ENCODE results near the gene TMEM255A. TPM values are rescaled to one million over a fixed set of nuclear protein-coding genes. Genes with fewer than 3 reads are reported as not detected.

Gene TMEM255A
- total and polyA plus RNA-seq, 2 experiments from 2014 or later = 0.21 to 0.28 TPM

DNA sequence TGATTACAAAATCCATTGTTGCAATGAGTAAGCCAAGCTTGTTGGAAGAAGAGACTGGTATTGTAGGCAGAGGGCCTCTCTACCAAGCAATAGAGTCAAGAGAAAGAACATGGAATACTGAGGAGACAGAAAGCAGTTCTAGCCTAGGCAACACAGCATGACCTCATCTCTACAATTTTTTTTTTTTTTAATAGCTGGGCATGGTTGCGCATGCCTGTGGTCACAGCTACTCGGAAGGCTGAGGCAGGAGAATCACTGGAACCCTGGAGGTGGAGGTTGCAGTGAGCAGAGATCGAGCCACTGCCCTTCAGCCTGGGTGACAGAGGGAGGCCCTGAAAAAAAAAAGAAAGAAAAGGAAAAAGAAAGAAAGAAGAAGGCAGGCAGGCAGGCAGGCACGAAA is 72.3 kb downstream of the TMEM255A start:
- H3K27me3 Mint-ChIP-seq (ENCODE audit: insufficient read depth, low read depth, poor library complexity) = peaks cover 1% of the 10 kb centered on the region
- Histone ChIP-seq H4K20me1 (replicated peaks; ENCODE audit: insufficient read depth) (no peaks in the 10 kb centered on the region), H3K27me3 (ENCODE audit: insufficient read depth) (no peaks in the 10 kb centered on the region), H3K4me3 (no peak overlapping the region), H3K27ac (ENCODE audit: low read depth) (no peak overlapping the region), H3K4me2 (no peak overlapping the region), H3K4me1 (ENCODE audit: insufficient read depth) (peaks cover 24% of the 10 kb centered on the region), H3K36me3 (ENCODE audit: insufficient read depth) (no peaks in the 10 kb centered on the region), H3F3A (replicated peaks; ENCODE audit: low read depth) (no peaks in the 10 kb centered on the region), H2AFZ (no peak overlapping the region), H3K9me2 (ENCODE audit: insufficient read depth) (no peaks in the 10 kb centered on the region), H3K79me2 (replicated peaks; ENCODE audit: insufficient read depth) (peaks cover 14% of the 10 kb centered on the region)
- TF ChIP-seq, protein P1, sequence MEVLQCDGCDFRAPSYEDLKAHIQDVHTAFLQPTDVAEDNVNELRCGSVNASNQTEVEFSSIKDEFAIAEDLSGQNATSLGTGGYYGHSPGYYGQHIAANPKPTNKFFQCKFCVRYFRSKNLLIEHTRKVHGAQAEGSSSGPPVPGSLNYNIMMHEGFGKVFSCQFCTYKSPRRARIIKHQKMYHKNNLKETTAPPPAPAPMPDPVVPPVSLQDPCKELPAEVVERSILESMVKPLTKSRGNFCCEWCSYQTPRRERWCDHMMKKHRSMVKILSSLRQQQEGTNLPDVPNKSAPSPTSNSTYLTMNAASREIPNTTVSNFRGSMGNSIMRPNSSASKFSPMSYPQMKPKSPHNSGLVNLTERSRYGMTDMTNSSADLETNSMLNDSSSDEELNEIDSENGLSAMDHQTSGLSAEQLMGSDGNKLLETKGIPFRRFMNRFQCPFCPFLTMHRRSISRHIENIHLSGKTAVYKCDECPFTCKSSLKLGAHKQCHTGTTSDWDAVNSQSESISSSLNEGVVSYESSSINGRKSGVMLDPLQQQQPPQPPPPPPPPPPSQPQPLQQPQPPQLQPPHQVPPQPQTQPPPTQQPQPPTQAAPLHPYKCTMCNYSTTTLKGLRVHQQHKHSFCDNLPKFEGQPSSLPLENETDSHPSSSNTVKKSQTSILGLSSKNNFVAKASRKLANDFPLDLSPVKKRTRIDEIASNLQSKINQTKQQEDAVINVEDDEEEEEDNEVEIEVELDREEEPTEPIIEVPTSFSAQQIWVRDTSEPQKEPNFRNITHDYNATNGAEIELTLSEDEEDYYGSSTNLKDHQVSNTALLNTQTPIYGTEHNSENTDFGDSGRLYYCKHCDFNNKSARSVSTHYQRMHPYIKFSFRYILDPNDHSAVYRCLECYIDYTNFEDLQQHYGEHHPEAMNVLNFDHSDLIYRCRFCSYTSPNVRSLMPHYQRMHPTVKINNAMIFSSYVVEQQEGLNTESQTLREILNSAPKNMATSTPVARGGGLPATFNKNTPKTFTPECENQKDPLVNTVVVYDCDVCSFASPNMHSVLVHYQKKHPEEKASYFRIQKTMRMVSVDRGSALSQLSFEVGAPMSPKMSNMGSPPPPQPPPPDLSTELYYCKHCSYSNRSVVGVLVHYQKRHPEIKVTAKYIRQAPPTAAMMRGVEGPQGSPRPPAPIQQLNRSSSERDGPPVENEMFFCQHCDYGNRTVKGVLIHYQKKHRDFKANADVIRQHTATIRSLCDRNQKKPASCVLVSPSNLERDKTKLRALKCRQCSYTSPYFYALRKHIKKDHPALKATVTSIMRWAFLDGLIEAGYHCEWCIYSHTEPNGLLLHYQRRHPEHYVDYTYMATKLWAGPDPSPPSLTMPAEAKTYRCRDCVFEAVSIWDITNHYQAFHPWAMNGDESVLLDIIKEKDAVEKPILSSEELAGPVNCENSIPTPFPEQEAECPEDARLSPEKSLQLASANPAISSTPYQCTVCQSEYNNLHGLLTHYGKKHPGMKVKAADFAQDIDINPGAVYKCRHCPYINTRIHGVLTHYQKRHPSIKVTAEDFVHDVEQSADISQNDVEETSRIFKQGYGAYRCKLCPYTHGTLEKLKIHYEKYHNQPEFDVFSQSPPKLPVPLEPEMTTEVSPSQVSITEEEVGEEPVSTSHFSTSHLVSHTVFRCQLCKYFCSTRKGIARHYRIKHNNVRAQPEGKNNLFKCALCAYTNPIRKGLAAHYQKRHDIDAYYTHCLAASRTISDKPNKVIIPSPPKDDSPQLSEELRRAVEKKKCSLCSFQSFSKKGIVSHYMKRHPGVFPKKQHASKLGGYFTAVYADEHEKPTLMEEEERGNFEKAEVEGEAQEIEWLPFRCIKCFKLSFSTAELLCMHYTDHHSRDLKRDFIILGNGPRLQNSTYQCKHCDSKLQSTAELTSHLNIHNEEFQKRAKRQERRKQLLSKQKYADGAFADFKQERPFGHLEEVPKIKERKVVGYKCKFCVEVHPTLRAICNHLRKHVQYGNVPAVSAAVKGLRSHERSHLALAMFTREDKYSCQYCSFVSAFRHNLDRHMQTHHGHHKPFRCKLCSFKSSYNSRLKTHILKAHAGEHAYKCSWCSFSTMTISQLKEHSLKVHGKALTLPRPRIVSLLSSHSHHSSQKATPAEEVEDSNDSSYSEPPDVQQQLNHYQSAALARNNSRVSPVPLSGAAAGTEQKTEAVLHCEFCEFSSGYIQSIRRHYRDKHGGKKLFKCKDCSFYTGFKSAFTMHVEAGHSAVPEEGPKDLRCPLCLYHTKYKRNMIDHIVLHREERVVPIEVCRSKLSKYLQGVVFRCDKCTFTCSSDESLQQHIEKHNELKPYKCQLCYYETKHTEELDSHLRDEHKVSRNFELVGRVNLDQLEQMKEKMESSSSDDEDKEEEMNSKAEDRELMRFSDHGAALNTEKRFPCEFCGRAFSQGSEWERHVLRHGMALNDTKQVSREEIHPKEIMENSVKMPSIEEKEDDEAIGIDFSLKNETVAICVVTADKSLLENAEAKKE (CRISPR knock-in tag; IDR thresholded peaks at IDR 0.05) = no peak
- no peak for TF ChIP-seq POLR2AphosphoS5 (IDR thresholded peaks at IDR 0.05; ENCODE audit: low read depth)
- no peak for TF ChIP-seq NANOG (IDR thresholded peaks at IDR 0.05; ENCODE audit: borderline replicate concordance)
- no peak for TF ChIP-seq JUNB (IDR thresholded peaks at IDR 0.05; ENCODE audit: unreplicated experiment)
- no peak for TF ChIP-seq STAT1 (IDR thresholded peaks at IDR 0.05; ENCODE audit: unreplicated experiment)
- peaks cover 4% of the 10 kb centered on the region; the same call in 2 of the 3 replicates for H3K36me3 Mint-ChIP-seq (ENCODE audit: low read depth)
- no peak for DNase-seq (ENCODE audit: low spot score)
- ATAC-seq = no peak
- peaks cover 27% of the 10 kb centered on the region for H3K4me1 Mint-ChIP-seq
- H3K4me3 Mint-ChIP-seq = no peak overlapping the region
- H3K27ac Mint-ChIP-seq = no peak overlapping the region
- no peaks in the 10 kb centered on the region; the same call in 2 of the 3 replicates for H3K9me3 Mint-ChIP-seq

GRCh38 chrX:120236687-120237479 is 74.4 kb downstream of the TMEM255A start:
- H3K4me1 Mint-ChIP-seq = peaks cover 24% of the 10 kb centered on the region
- H3K79me2 ChIP-seq (replicated peaks; ENCODE audit: insufficient read depth) = peaks cover 1% of the 10 kb centered on the region
- peaks cover 3% of the 10 kb centered on the region; the same call in 2 of the 3 replicates for H3K9me3 Mint-ChIP-seq
- peak overlapping the region; percentile 78; the same call in 1 of the 2 replicates for H3K27ac ChIP-seq (ENCODE audit: low read depth)
- H2AFZ ChIP-seq = no peak overlapping the region
- peaks cover 14% of the 10 kb centered on the region; the same call in 2 of the 3 replicates for H3K36me3 Mint-ChIP-seq (ENCODE audit: low read depth)
- no peaks in the 10 kb centered on the region for H4K20me1 ChIP-seq (replicated peaks; ENCODE audit: insufficient read depth)
- peaks cover 1% of the 10 kb centered on the region for H3K27me3 Mint-ChIP-seq (ENCODE audit: insufficient read depth, low read depth, poor library complexity)
- no peak overlapping the region for H3K4me3 Mint-ChIP-seq
- H3K27ac Mint-ChIP-seq = no peak overlapping the region
- H3K4me2 ChIP-seq = peak overlapping the region; percentile 32; the same call in 1 of the 2 replicates
- no peaks in the 10 kb centered on the region for H3F3A ChIP-seq (replicated peaks; ENCODE audit: low read depth)
- no peaks in the 10 kb centered on the region for H3K36me3 ChIP-seq (ENCODE audit: insufficient read depth)
- H3K27me3 ChIP-seq (ENCODE audit: insufficient read depth) = no peaks in the 10 kb centered on the region
- ATAC-seq = no peak
- H3K4me1 ChIP-seq (ENCODE audit: insufficient read depth) = peaks cover 21% of the 10 kb centered on the region
- H3K9me2 ChIP-seq (ENCODE audit: insufficient read depth) = no peaks in the 10 kb centered on the region
- DNase-seq (ENCODE audit: low spot score) = peak; percentile 20
- H3K4me3 ChIP-seq = no peak overlapping the region
- TF ChIP-seq EZH2 (IDR thresholded peaks at IDR 0.05; ENCODE audit: low read depth, unreplicated experiment) (no peak), EZH2phosphoT487 (IDR thresholded peaks at IDR 0.05; ENCODE audit: unreplicated experiment) (no peak), REST (IDR thresholded peaks at IDR 0.05; ENCODE audit: unreplicated experiment) (no peak), POLR2AphosphoS5 (IDR thresholded peaks at IDR 0.05; ENCODE audit: low read depth) (no peak), STAT1 (IDR thresholded peaks at IDR 0.05; ENCODE audit: unreplicated experiment) (no peak), CREB1 (CRISPR knock-in tag; IDR thresholded peaks at IDR 0.05; ENCODE audit: low read depth) (no peak), JUNB (IDR thresholded peaks at IDR 0.05; ENCODE audit: unreplicated experiment) (no peak), ZNF331 (CRISPR knock-in tag; IDR thresholded peaks at IDR 0.05; ENCODE audit: low read depth) (no peak)
